GM19328 (cell line): Measurements from ENCODE around the gene BPIFB6.

Experiments
- ATAC-seq: cut with Tn5 transposase; IDR thresholded peaks from one replicate; pipeline ENCODE4 v1.9.1; 2021; ENCODE audit warnings: mild to moderate bottlenecking, moderate library complexity; ENCODE audit not compliant: unreplicated experiment

Gene BPIFB6

GRCh38 chr20:33031531-33031930 is at the start of gene BPIFB6:
Gene BPIFB6 (plus strand): TSS chr20:33031648. CDS start chr20:33031648, 0 bp downstream.
- ATAC-seq: no peak

- no peak for ATAC-seq
Observed at GRCh38 chr20:32982617-32983458, 48.6 kb upstream of the BPIFB6 start.

- no peak for ATAC-seq
Observed at GRCh38 chr20:32983459-32984112, 47.9 kb upstream of the BPIFB6 start.

GRCh38 chr20:32984196-32984595 is 47.3 kb upstream of the BPIFB6 start:
- ATAC-seq: no peak

- ATAC-seq: no peak
Observed at GRCh38 chr20:32984631-32985354, 46.7 kb upstream of the BPIFB6 start.

GRCh38 chr20:32985596-32985995 is 45.9 kb upstream of the BPIFB6 start:
- no peak for ATAC-seq

- ATAC-seq: no peak
Observed at GRCh38 chr20:32986331-32986966, 45.0 kb upstream of the BPIFB6 start.

GRCh38 chr20:32987044-32987825 is 44.2 kb upstream of the BPIFB6 start:
- ATAC-seq: no peak

GRCh38 chr20:32988008-32988407 is 43.4 kb upstream of the BPIFB6 start:
- no peak for ATAC-seq

GRCh38 chr20:32989507-32990283 is 41.8 kb upstream of the BPIFB6 start:
- no peak for ATAC-seq

GRCh38 chr20:32990426-32990825 is 41.0 kb upstream of the BPIFB6 start:
- ATAC-seq: no peak

- ATAC-seq: no peak
Observed at GRCh38 chr20:32991383-32991782, 40.1 kb upstream of the BPIFB6 start.

- no peak for ATAC-seq
Observed at GRCh38 chr20:32991792-32992641, 39.4 kb upstream of the BPIFB6 start.

- no peak for ATAC-seq
Observed at GRCh38 chr20:32993496-32994050, 37.9 kb upstream of the BPIFB6 start.

- ATAC-seq: no peak
Observed at GRCh38 chr20:32995802-32996201, 35.6 kb upstream of the BPIFB6 start.

- ATAC-seq: no peak
Observed at GRCh38 chr20:32997431-32997830, 34.0 kb upstream of the BPIFB6 start.

- no peak for ATAC-seq
Observed at GRCh38 chr20:32999603-33000250, 31.7 kb upstream of the BPIFB6 start.
